Bone marrow (tissue), 2 donors: Measurements from ENCODE around the gene WDR7.

Experiments used
- DNase-seq, 2 donors: peaks; one replicate each; lab custom pipeline; 2025; lab: John Stamatoyannopoulos, UW

The WDR7 gene

DNA sequence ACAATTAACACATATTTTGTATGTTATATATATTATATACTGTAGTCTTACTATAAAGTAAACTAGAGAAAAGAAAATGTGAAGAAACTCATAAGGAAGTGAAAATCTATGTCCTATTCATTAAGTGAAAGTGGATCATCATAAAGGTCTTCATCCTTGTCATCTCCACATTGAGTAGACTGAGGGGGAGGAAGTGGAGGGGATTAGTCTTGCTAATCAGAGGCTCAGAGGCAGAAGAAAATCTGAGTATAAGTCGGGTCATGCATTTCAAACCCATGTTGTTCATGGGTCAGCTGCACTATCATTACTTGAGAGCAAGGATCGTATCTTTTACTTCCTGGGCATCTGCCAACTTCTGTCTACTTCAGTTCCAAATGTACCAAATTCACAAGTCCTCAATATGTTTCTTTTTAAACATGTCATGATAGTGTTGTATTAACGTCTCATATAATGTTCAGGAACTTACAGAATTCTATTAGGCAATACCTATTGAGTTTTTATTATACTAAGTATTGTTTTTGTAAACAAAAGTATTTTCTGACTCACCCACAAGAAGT lies 286.8 kb downstream of the WDR7 start:
- no peak for DNase-seq

GRCh38 chr18:56945171-56946083 lies 294.3 kb downstream of the WDR7 start:
- no peak for DNase-seq

- DNase-seq, result no peak
Observed at GRCh38 chr18:56947236-56947635, 296.1 kb downstream of the WDR7 start.

GRCh38 chr18:56952026-56952425 lies 300.9 kb downstream of the WDR7 start:
- no peak for DNase-seq

DNA sequence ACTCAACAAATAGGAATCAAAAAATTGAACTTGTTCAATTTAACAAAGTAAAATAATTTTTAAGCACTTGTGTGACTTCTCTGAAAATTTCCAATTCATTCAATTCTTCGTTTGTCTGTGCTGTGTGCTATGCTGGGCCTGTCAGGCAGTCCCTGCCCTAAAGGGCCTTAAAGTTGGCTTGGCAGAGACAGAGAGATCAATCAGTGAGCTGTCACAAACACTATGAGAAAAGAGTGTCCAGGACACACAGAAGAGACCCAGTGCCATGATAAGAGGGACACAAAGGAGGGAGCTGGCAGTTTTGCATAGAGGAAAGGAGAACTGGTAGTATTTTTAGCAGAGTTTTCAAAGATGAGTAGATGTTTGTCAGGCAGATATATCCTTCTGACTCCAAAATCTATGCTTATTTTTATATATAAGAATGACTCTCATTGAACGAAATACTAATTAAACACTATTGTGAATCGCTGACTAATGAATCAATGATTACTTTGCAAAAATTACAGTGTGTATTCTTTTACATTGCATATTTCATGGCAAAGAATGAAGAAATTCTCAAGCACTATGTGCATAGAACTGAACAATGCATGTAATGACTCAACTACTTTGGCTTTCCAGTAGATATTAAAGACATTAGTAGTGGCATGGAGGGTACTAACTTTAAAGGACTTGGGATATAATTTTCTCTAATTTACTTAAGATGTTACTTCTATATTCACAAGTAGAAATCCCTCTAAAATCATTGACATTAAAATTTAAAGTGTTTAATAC lies 302.5 kb downstream of the WDR7 start:
- DNase-seq, result no peak

DNA sequence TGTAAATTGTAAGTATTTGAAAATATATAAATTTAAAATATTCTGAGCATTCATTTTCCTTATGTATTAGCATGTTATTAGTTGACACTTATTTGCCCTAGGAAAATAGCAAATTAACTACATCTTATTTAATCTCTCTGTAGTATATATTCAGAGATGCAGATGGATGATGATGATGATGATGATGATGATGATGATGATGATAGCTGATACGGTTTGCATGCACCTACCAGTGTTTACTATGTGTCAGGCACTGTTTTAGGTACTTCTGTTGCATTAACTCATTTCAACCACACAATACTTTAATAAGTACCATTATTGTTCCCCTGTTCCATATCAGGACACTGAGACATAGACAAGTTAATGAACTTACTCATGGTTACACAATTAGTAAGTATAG lies 304.3 kb downstream of the WDR7 start:
- DNase-seq, result no peak

DNA sequence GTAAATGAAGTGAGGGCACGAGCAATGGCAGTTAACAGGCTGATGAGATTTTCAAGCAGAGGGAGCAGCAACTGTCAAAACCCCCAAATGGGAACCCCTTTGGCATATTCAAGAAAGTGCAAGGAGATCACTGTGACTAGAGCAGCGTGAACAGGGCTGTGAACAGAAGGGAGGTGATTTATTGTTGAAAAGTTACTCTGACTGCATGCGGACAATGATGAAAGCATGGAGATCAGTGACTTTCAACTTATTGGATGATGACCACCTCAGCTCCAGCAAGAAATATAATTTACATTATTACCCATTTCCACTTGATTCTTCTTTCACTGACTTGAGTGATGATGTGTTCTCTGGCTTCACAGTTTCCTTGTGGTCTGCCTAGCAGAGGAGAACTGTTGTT lies 308.0 kb downstream of the WDR7 start:
- no peak for DNase-seq

DNA sequence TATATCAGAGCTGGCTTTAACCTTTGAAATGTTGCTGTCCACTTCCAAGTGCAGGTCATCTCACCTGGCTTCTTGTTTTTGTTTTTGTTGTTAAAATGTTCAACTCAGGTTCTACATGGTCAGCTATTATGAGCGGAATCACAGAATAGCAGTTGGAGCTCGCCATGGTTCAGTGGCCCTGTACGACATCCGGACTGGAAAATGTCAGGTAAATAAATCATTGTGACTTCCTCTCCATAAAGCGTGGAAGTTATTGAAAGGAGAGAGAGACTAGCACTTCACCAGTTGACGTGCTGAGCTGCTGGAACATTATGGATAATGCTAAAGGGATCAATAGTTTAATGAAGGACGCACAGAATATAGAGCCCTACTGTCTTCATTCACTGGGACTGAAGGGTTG lies 311.2 kb downstream of the WDR7 start:
- no peak for DNase-seq

- no peak for DNase-seq
Observed at GRCh38 chr18:56967035-56967434, 315.9 kb downstream of the WDR7 start.

GRCh38 chr18:56973487-56973886 lies 322.3 kb downstream of the WDR7 start:
- DNase-seq, result no peak

- DNase-seq, result no peak
Observed at GRCh38 chr18:56974141-56974540, 323.0 kb downstream of the WDR7 start.

GRCh38 chr18:56975276-56975675 lies 324.1 kb downstream of the WDR7 start:
- DNase-seq, result no peak

- no peak for DNase-seq
Observed at GRCh38 chr18:56977309-56977708, 326.1 kb downstream of the WDR7 start.

GRCh38 chr18:56977771-56978170 lies 326.6 kb downstream of the WDR7 start:
- DNase-seq, result no peak

- no peak for DNase-seq
Observed at GRCh38 chr18:56980151-56980550, 329.0 kb downstream of the WDR7 start.

- DNase-seq, result peak in 1 of 2 donors; percentile 33
Observed at GRCh38 chr18:56982766-56983165, 331.6 kb downstream of the WDR7 start.

DNA sequence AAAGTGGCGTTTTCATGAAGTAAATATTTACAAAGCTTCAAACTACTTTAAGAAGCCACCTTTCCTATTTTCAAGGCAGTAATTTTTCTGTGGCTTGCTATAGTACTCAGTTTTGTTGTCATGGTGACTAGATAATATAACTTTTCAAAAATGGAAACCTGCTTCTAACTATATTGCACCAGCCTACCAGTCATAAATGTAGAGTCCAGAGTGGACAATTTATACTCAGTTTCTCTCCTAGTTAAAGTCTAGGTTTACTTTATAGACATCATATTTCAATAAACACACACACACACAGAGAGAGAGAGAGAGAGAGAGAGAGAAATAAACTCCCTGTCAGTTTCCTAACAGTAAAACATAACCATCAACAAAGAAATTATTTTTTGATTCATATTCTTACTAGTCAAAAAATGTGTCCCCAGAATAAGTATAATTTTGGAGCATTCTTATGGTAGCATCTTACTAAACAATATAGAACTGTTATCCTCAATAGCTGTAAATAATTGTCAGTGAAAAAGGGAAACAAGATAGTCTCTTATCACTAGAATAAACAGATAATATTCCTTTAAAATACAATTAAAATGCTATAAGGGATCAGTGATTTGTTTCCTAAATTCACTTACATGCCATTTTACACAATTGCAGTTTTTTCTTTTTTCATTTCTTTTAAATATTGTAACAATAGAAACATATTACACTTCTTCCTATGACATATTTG lies 332.3 kb downstream of the WDR7 start:
- no peak for DNase-seq

GRCh38 chr18:56984731-56985130 lies 333.6 kb downstream of the WDR7 start:
- no peak for DNase-seq

GRCh38 chr18:56986829-56987228 lies 335.7 kb downstream of the WDR7 start:
- no peak for DNase-seq

GRCh38 chr18:56987236-56987635 lies 336.1 kb downstream of the WDR7 start:
- DNase-seq, result no peak

GRCh38 chr18:56988022-56988421 lies 336.9 kb downstream of the WDR7 start:
- DNase-seq, result no peak

DNA sequence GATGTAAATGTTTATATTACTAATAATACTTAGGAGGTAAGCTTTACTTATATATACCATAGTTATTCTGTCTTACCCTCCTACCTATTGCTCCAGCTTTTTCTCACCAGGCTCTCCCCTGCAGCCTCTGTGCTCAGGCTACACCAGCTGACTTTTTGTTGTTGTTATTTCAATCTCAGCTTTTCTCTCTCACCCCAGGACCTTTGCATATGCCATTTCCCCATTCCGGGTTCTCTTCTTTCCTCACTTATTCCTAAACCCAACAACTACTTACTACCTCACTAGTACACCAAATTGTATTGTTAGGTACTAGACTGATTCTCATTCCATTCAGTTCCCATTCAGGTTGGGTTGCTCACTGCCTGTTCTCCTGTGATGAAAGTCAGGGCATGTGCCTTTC lies 339.5 kb downstream of the WDR7 start:
- DNase-seq, result no peak
